ENCODE measurements around the gene ARFGAP3.

DNA sequence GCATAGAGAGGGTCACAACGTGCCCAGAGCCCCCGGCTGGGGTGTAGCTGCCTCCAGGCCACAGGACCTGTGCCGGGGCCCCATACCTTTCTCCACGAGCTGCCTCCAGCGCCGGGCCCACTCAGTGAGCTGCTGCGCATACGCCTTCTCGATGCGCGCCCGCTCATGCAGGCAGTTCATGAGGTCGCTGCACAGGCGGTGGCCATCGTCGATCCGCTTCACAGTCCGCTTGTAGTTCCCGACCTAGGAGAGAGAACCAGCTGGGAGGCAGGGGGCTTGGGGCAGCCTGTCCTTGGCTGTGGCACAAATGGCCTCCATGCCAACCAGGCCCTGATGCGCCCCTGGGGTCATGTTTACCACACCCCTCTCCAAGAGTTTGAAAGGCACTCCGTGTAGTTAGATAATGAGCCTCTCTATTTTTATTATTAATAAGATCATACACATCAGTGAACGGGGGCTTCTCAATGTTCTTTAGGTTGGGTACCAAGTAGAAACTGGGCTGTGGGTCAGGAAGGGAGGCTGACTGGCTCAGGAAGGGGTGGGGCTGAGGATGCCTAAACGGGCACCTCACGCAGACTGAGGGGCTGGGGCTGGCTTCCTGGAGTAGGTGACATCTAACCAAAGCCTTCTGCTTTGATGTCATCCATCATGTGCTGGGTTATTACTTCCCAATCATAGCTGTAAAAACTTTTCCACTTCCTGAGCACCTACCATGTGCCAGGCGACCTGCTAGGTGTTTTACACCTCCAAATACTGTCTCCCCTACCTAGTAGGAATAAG lies 36.5 kb upstream of the ARFGAP3 start:
- TF ChIP-seq, protein P1, sequence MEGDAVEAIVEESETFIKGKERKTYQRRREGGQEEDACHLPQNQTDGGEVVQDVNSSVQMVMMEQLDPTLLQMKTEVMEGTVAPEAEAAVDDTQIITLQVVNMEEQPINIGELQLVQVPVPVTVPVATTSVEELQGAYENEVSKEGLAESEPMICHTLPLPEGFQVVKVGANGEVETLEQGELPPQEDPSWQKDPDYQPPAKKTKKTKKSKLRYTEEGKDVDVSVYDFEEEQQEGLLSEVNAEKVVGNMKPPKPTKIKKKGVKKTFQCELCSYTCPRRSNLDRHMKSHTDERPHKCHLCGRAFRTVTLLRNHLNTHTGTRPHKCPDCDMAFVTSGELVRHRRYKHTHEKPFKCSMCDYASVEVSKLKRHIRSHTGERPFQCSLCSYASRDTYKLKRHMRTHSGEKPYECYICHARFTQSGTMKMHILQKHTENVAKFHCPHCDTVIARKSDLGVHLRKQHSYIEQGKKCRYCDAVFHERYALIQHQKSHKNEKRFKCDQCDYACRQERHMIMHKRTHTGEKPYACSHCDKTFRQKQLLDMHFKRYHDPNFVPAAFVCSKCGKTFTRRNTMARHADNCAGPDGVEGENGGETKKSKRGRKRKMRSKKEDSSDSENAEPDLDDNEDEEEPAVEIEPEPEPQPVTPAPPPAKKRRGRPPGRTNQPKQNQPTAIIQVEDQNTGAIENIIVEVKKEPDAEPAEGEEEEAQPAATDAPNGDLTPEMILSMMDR (IDR thresholded peaks at IDR 0.05; ENCODE audit: borderline replicate concordance, extremely low read depth, low read length, poor library complexity, severe bottlenecking), result no peak
- no peak for TF ChIP-seq EZH2 (IDR thresholded peaks at IDR 0.05; ENCODE audit: borderline replicate concordance, low read depth, low read length, severe bottlenecking)
